Forelimb muscle (tissue), 1 donor: ENCODE measurements around the gene PBX2. TPM values are rescaled to one million over a fixed set of nuclear protein-coding genes. Genes with fewer than 3 reads are reported as not detected.
"Not testable (repeated sequence)": the region's sequence is repeated elsewhere in the genome, so short reads cannot be mapped to it uniquely, and the experiment has no call there.

ENCODE experiments used
- DNase-seq: peaks from one replicate; pipeline ENCODE4 v3.0.0-alpha.2; 2013; ENCODE audit warnings: low read depth
- polyA plus RNA-seq: library from polyadenylated mRNA; unstranded; fragments of 120-200 nt; gene quantifications from one replicate; pipeline ENCODE4 v1.2.1, GENCODE V29; 2013; ENCODE audit not compliant: insufficient read length

PBX2 gene
- polyA plus RNA-seq, 1 donor, result 107 TPM

DNA sequence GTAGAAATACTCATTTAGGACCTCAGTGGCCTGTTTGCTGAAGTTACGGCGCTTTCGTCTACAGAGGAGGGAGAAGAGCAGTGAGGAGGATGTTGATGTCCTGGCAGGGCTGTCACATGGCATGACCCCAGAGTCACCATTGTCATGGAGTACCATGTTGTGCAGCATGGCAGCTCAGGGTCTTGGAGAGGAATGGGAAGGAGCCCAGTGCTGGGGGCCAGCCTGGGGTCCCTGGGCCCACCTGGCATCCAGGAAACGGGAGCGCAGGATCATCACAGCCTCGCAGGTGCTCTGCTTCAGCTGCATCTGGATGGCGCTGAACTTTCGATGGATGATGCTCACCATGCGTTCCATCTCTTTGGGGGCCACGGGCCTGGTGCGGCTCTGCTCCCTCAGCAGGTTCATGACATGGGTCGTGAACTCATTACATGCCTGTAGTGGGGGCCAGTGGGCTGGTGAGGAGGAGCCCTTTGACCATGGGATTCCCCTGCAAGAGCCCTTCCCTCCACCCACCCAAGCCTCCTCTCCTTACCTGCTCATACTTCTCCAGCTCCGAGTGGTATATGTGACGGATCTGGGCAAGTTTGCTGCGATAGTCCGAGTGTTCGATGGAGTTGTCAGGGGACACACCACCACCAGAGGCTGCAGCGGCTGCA, 2.1 kb downstream of the PBX2 start:
- not testable (repeated sequence) for DNase-seq

DNA sequence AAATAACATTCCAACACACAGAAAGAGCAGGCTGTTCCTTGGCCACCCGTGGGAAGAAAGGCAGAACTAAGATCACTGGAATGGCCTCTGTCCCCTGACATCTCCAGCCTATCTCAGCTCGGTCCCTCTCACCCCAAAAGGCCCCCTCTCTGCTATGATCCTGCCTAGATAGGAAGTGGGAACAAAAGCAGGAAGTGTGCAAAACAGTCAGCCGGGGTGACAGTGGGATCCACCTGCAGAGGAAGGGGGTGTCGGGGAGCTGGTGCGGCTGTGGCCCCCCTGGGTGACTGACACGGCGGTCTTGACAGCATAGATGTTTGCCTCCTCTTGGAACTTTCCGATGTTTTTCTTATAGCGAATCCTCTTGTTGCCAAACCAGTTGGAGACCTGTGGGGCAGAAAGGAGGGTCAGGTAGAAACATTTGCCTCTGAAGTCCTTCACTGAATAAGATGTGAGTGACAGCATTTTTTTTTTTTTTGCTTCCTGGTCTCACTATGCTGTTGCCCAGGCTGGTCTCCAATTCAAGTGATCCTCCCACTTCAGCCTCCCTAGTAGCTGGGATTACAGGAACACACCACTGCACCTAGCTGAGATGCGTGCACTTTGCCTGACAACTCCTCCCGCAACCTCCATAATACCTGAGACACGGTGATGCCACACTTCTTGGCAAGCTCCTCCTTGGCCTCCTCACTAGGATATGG, 2.8 kb downstream of the PBX2 start:
- no peak for DNase-seq

DNA sequence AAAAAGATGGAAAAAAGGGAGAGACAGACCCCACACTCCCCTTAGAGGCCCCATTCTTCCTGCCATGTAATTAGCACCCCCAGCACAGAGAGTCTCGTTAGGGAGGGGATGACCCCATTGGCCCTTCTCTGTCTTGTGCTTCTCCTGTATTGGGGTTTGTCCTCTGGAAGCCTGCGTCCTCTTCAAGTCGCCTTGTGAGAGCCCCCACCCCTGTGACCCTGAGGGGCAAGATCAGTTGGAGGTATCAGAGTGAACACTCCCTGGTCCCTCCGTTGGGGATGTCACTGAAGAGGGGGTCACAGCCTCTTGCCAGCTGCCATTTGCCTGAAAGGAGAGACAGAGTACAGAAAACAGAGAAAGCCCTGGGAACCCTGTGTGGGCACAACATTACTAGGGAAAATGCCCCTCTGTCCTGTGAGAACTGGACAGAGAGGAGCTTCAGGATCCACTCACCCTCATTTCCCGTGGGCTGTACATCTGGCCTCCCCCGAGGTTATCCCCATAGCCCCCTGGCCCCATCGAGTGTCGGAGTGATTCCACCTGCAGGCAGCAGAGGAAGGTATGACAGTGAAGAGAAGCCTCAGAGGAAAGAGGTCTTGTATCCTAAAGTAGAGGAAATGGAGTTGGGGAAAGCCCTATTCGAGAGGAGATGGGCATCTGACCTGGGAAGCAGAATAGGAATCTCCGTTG, 3.7 kb downstream of the PBX2 start:
- DNase-seq, result not testable (repeated sequence)

- DNase-seq, result not testable (repeated sequence)
Measured at GRCh38 chr6:32185681-32186131, 4.3 kb downstream of the PBX2 start.

GRCh38 chr6:32184084-32184640, 5.8 kb downstream of the PBX2 start, which contains the start of gene AGER:
Gene AGER, minus strand, starts transcription at chr6:32184253. Its CDS starts 31 bp downstream, at chr6:32184222.
- DNase-seq, result no peak

DNA sequence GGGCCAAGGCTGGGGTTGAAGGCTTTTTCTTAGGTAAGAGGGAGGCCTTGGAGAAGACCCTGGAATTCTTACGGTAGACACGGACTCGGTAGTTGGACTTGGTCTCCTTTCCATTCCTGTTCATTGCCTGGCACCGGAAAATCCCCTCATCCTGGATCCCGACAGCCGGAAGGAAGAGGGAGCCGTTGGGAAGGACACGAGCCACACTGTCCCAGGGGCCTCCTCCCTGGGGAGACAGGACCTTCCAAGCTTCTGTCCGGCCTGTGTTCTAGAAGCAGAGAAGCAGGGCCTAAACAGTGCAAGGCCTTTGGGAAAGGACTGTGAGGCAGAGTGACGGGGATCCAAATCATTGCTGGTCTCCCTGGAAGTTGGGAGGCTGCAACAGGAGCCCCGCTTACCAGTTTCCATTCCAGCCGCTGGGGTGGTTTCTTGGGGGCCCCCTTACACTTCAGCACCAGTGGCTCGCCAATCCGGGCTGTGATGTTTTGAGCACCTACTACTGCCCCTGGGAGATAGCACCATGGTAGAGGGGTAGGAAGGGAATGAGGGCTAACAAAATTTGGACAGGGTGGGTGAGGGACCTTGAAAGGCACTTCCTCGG, 6.4 kb downstream of the PBX2 start:
- no peak for DNase-seq

- no peak for DNase-seq
Measured at GRCh38 chr6:32183030-32183429, 7.0 kb downstream of the PBX2 start.

DNA sequence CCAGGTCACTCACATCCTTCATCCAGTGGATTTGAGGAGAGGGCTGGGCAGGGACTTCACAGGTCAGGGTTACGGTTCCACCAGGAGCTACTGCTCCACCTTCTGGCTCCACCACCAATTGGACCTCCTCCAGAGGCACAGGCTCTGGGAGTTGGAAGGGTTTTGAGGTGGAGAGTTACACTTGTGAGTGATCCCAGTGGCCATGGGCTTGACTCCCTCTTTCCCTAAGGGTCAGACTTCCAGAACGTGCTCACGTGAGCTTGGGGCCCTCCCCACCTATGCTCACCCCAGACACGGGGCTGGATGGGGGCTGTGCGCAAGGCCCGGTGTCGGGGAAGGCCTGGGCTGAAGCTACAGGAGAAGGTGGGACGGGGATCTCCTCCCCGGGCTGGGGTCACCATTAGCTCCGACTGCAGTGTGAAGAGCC, 7.4 kb downstream of the PBX2 start:
- DNase-seq, result no peak

- DNase-seq, result no peak
Measured at GRCh38 chr6:32181915-32182529, 8.0 kb downstream of the PBX2 start.

DNA sequence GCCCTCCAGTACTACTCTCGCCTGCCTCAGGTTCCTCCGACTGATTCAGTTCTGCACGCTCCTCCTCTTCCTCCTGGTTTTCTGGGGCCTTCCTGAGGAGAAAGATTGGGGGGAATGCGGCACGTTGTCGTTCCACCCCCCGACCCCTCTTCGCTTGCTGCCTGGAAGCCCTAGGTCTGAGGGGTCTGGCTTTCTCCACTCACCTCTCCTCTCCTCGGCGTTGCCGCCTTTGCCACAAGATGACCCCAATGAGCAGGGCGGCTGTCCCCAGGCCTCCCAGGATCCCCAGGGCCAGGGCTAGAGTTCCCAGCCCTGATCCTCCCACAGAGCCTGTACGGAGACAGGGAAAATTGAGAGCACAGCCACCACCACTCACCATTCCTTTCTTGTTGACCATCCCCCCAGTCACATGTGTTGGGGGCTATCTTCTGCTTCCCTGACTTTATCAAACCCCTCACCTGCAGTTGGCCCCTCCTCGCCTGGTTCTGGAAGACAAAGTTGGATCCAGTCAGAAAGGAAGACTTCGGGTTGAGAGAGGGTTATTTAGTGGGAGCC, 8.8 kb downstream of the PBX2 start:
- no peak for DNase-seq

DNA sequence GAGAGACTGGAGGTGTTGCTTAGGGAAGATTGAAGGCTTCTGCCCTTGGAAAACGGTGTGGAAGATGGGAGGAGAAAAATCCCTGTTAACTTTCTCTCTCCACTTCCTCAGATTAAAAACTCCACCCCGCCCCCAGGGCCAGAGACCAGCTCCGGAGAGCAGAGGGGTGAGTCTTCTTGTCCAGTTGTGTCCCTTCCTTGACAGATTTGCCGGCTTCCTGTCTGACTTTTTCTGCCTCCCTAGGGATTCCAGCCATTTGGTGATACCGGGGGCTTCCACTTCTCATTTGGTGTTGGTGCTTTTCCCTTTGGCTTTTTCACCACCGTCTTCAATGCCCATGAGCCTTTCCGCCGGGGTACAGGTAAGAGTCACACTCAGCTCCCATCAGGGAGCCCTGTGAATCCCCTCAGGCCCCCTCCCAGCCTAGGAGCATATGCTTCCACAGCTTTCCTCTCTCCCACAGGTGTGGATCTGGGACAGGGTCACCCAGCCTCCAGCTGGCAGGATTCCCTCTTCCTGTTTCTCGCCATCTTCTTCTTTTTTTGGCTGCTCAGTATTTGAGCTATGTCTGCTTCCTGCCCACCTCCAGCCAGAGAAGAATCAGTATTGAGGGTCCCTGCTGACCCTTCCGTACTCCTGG, 10.1 kb downstream of the PBX2 start:
- no peak for DNase-seq

- DNase-seq, result no peak
Measured at GRCh38 chr6:32178547-32179440, 11.2 kb downstream of the PBX2 start.

DNA sequence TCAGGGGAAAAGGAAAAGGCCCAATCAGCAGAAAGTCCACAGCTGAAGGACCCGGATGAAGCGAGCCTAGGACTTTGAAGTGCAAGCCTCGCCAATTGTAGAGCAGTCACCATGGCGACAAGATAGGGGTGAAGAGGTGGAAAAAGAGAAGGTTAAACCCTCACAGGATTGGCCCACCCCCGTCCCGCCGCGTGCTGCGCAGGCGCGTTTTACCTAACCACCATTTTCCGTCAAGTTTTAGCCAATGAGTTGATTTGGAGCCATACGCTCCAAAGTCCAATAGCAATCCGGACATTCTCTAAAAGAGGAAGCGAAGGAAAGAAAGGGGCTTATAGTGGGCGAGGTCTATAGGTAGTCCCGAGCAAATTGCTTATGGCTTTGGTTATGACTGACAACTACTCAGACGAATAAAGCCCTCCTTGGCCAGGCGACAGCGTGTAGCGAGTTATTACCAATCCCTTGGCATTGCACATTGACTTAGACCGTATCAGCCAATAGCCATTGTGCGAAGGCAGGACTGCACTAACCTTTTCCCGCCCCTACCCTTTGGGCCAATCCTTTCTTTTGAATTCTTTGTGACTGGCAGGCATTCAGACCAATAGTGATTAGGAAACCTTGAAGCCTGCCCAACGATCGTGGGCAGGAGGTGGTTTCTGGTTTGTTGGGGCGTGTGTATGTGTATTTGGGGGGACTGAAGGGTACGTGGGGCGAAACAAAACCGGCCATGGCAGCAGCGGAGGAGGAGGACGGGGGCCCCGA, 12.0 kb downstream of the PBX2 start, which contains the start of gene RNF5:
Gene RNF5, plus strand, starts transcription at position 618 of the 759 bp plus-strand sequence. Its CDS starts 107 bp downstream, at position 725.
- peak; percentile 100 for DNase-seq

GRCh38 chr6:32177183-32177787, 12.7 kb downstream of the PBX2 start:
- DNase-seq, result no peak

GRCh38 chr6:32176476-32177182, 13.4 kb downstream of the PBX2 start:
- no peak for DNase-seq

- DNase-seq, result peak; percentile 94
Measured at GRCh38 chr6:32175711-32176475, 14.1 kb downstream of the PBX2 start, which contains the start of gene AGPAT1. Gene AGPAT1, minus strand, starts transcription at chr6:32176084. Its CDS starts 4,588 bp downstream, at chr6:32171496.

DNA sequence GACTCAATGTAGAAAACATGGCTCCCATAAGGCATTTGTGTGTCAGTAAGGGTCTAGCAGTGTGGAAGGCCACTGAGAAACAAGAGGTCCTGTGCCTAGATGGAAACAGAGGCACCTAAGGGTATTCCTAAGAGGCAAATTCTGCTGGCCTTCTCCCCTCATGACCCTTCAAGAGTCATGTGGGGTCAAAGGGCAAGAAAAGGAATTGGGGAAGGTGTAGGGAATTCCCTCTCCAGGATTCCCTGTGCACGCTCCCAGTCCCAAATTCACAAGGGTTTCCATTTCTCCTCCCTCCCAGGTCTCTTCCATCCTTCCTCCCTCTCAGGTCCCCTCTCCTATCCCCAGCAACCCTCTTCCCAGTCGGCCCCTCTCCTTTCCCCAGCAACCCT, 14.7 kb downstream of the PBX2 start:
- DNase-seq, result no peak
